ENCODE measurements around the gene B3GNT9.

DNA sequence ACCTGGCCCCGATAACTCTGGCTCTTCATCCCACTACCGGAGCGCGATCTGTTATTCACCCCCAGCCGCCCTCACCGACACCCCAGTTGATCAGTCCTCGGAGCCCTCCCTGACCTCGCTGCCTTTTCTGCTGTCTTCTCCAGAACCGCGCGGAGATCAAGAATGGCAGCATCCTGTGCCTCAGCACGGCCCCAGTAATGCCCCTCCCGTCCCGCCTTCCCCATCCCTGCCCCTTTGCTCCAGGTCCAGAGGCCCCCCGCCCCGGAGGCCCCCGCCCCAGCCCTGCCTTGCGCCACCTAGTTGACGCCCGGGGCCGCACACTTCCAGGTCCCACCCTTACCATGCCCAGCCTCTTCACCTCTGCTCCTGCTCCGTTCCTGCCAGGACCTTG, 49.0 kb upstream of the B3GNT9 start:
- TF ChIP-seq EHF (CRISPR knock-in tag; IDR thresholded peaks at IDR 0.05) (no peak), HDAC2 (IDR thresholded peaks at IDR 0.05) (no peak), BHLHE40 (IDR thresholded peaks at IDR 0.05; ENCODE audit: low read depth, low read length) (no peak), PHF8 (IDR thresholded peaks at IDR 0.05; ENCODE audit: borderline replicate concordance, low read depth) (no peak), ZC3H11A (IDR thresholded peaks at IDR 0.05) (no peak), SREBF2 (IDR thresholded peaks at IDR 0.05) (no peak), RCOR1 (IDR thresholded peaks at IDR 0.05; ENCODE audit: low read depth, low read length) (no peak), SMC3 (IDR thresholded peaks at IDR 0.05) (no peak)
- TF ChIP-seq, protein P1, sequence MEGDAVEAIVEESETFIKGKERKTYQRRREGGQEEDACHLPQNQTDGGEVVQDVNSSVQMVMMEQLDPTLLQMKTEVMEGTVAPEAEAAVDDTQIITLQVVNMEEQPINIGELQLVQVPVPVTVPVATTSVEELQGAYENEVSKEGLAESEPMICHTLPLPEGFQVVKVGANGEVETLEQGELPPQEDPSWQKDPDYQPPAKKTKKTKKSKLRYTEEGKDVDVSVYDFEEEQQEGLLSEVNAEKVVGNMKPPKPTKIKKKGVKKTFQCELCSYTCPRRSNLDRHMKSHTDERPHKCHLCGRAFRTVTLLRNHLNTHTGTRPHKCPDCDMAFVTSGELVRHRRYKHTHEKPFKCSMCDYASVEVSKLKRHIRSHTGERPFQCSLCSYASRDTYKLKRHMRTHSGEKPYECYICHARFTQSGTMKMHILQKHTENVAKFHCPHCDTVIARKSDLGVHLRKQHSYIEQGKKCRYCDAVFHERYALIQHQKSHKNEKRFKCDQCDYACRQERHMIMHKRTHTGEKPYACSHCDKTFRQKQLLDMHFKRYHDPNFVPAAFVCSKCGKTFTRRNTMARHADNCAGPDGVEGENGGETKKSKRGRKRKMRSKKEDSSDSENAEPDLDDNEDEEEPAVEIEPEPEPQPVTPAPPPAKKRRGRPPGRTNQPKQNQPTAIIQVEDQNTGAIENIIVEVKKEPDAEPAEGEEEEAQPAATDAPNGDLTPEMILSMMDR (IDR thresholded peaks at IDR 0.05) = no peak
- TF ChIP-seq, protein P2, sequence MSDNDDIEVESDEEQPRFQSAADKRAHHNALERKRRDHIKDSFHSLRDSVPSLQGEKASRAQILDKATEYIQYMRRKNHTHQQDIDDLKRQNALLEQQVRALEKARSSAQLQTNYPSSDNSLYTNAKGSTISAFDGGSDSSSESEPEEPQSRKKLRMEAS (IDR thresholded peaks at IDR 0.05) = no peak
- TF ChIP-seq, protein P3, sequence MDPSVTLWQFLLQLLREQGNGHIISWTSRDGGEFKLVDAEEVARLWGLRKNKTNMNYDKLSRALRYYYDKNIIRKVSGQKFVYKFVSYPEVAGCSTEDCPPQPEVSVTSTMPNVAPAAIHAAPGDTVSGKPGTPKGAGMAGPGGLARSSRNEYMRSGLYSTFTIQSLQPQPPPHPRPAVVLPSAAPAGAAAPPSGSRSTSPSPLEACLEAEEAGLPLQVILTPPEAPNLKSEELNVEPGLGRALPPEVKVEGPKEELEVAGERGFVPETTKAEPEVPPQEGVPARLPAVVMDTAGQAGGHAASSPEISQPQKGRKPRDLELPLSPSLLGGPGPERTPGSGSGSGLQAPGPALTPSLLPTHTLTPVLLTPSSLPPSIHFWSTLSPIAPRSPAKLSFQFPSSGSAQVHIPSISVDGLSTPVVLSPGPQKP (IDR thresholded peaks at IDR 0.05; ENCODE audit: low read depth, low read length) = no peak
